T-cell (primary cell): ENCODE data around the gene FOXA1. TPM values are rescaled to one million over a fixed set of nuclear protein-coding genes. Genes with fewer than 3 reads are reported as not detected.

Experiments used
- ATAC-seq, 4 experiments: fragments of 200-7000 bp in 3 of 4; fragments of 150-1000 bp in 1 of 4; cut with Tn5 transposase; replicated peaks in 1 of 4; 1 replicate in 3 of 4; 2 replicates in 1 of 4; pipeline ENCODE4 v1.10.0; 2021; ENCODE audit warnings: moderate library complexity in 3 of 4, mild to moderate bottlenecking in 2 of 4, moderate number of reproducible peaks in 1 of 4
- CTCF ChIA-PET, 2 donors: fragments of 300-600 bp; sonication (Branson Sonifier 250); formaldehyde crosslinking; loops; one replicate each; lab custom pipeline; 2022; ENCODE audit warnings: antibody characterized with exemption in 2 of 2; lab: Charles Lee
- POLR2A ChIA-PET, 2 donors: fragments of 300-600 bp; sonication (Branson Sonifier 250); formaldehyde crosslinking; loops; one replicate each; lab custom pipeline; 2022; ENCODE audit warnings: antibody characterized with exemption in 2 of 2; lab: Charles Lee
- DNase-seq, 35 experiments: peaks; one replicate each; pipeline versions ENCODE4 v3.0.0 to v3.0.0-alpha.2; 2013 to 2023
- H3K27ac ChIP-seq: one replicate; pipeline ENCODE4 v1.5.1; 2013; ENCODE audit warnings: low read length
- H3K27me3 ChIP-seq, 2 experiments: replicated peaks in 1 of 2; 1 replicate in 1 of 2; 2 replicates in 1 of 2; pipeline versions ENCODE4 v1.6.1 to v1.7.0; 2013; ENCODE audit warnings: low read length in 1 of 2, mixed read lengths in 1 of 2; ENCODE audit not compliant: control insufficient read depth in 2 of 2, insufficient read depth in 2 of 2; ENCODE audit errors: extremely low read depth in 1 of 2
- H3K36me3 ChIP-seq, 2 donors: 1 replicate in 1 of 2; 2 replicates in 1 of 2; pipeline versions ENCODE4 v1.6.1 to v1.7.0; 2013; ENCODE audit warnings: low read length in 1 of 2; ENCODE audit not compliant: control insufficient read depth in 2 of 2, insufficient read depth in 1 of 2; ENCODE audit errors: extremely low read depth in 1 of 2
- H3K4me1 ChIP-seq, 2 experiments: 1 replicate in 1 of 2; 2 replicates in 1 of 2; pipeline versions ENCODE4 v1.6.1 to v1.7.0; 2013; ENCODE audit warnings: low read length in 2 of 2, mixed read lengths in 1 of 2; ENCODE audit not compliant: insufficient read depth in 2 of 2, control insufficient read depth in 1 of 2; ENCODE audit errors: extremely low read depth in 1 of 2
- H3K4me3 ChIP-seq, 2 donors: 1 replicate in 1 of 2; 2 replicates in 1 of 2; pipeline versions ENCODE4 v1.5.1 to v1.7.0; 2013; ENCODE audit warnings: mild to moderate bottlenecking in 2 of 2, low read length in 1 of 2, moderate library complexity in 1 of 2; ENCODE audit not compliant: control insufficient read depth in 1 of 2; ENCODE audit errors: extremely low read depth in 1 of 2
- H3K9me3 ChIP-seq: 2 replicates; pipeline ENCODE4 v1.7.0; 2013
- H3K27ac Mint-ChIP-seq, 2 donors: one replicate each; pipeline ENCODE4 v1.8.0; 2020 to 2021; ENCODE audit warnings: mild to moderate bottlenecking in 2 of 2, mixed read lengths in 2 of 2
- H3K27me3 Mint-ChIP-seq, 2 donors: one replicate each; pipeline ENCODE4 v1.8.0; 2021 to 2022; ENCODE audit warnings: mixed read lengths in 2 of 2
- H3K36me3 Mint-ChIP-seq: one replicate; pipeline ENCODE4 v1.8.0; 2021; ENCODE audit warnings: mixed read lengths
- H3K4me1 Mint-ChIP-seq, 3 donors: one replicate each; pipeline ENCODE4 v1.8.0; 2020 to 2022; ENCODE audit warnings: mixed read lengths in 3 of 3, mild to moderate bottlenecking in 1 of 3
- H3K4me3 Mint-ChIP-seq, 3 donors: one replicate each; pipeline ENCODE4 v1.8.0; 2020 to 2022; ENCODE audit warnings: mild to moderate bottlenecking in 3 of 3, mixed read lengths in 3 of 3, moderate library complexity in 3 of 3
- H3K9me3 Mint-ChIP-seq, 3 donors: one replicate each; pipeline ENCODE4 v1.8.0; 2020 to 2022; ENCODE audit warnings: mixed read lengths in 3 of 3
- WGBS: methylation state at CpG from one replicate; pipeline ENCODE4 v1.1.5; 2013; ENCODE audit warnings: missing lambda C conversion rate; ENCODE audit not compliant: insufficient coverage; 5-methylcytosine and 5-hydroxymethylcytosine counted together
- total RNA-seq, 35 experiments: library from RNA in 6 of 35; stranded (reverse) in 6 of 35; fragments of 120-200 nt in 1 of 35; gene quantifications; one replicate each; pipeline versions ENCODE4 v1.2.1 to v1.2.4 and lab custom pipeline; 2013 to 2026

The FOXA1 gene
- total RNA-seq, 5 donors from 2014 or later (not counting 1 experiment from before 2014, with no cell fraction given) = 0.23 to 0.67 (median 0.57) TPM; not detected in 1

DNA sequence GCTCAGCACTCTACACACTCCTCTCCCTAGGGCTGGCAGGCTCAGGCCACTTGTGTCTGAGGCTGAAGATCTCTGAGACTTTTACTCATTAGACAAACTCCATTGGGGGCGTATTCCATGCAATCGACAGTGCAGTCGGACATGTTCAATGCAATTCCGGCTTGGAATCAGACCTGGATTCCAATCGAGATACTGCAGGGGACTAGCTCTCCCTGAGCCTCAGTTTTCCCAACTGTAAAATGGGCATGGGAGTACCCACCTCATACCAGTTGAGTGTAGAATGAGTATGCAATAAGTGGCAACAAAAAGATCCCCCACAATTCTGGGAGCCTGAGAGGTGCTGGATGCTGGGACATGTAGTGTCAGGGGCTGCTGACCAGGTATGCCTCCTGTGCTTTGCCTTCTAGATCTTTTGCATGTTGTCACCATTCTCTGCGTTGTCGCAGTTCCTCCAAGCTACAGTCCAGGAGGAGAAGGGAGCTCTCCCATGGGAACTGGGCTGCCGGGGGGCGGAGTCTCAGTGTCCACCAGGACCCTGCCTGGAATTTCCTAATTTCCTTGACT is 8.7 kb upstream of the FOXA1 start:
- 68% methylated on average over 7 of the region's 9 CpGs for WGBS
- H3K27me3 Mint-ChIP-seq = peaks cover 40 to 58% of the 10 kb centered on the region in 2 donors
- ATAC-seq (no peak), DNase-seq (no peak)
- Histone ChIP-seq H3K36me3 (no peaks in the 10 kb centered on the region), H3K27me3 (peaks cover 15 to 52% of the 10 kb centered on the region in 2 experiments), H3K9me3 (no peaks in the 10 kb centered on the region), H3K27ac (no peak overlapping the region), H3K4me1 (peaks cover 0 to 15% of the 10 kb centered on the region in 2 experiments), H3K4me3 (no peak overlapping the region)
- H3K36me3 Mint-ChIP-seq = no peaks in the 10 kb centered on the region
- H3K27ac Mint-ChIP-seq = no peak overlapping the region
- peaks cover 7 to 11% (median 10%) of the 10 kb centered on the region in 3 donors for H3K4me1 Mint-ChIP-seq
- no peak overlapping the region for H3K4me3 Mint-ChIP-seq
- POLR2A ChIA-PET = no interaction called here
- peaks cover 0 to 5% (median 0%) of the 10 kb centered on the region in 3 donors for H3K9me3 Mint-ChIP-seq
- CTCF ChIA-PET = no interaction called here

DNA sequence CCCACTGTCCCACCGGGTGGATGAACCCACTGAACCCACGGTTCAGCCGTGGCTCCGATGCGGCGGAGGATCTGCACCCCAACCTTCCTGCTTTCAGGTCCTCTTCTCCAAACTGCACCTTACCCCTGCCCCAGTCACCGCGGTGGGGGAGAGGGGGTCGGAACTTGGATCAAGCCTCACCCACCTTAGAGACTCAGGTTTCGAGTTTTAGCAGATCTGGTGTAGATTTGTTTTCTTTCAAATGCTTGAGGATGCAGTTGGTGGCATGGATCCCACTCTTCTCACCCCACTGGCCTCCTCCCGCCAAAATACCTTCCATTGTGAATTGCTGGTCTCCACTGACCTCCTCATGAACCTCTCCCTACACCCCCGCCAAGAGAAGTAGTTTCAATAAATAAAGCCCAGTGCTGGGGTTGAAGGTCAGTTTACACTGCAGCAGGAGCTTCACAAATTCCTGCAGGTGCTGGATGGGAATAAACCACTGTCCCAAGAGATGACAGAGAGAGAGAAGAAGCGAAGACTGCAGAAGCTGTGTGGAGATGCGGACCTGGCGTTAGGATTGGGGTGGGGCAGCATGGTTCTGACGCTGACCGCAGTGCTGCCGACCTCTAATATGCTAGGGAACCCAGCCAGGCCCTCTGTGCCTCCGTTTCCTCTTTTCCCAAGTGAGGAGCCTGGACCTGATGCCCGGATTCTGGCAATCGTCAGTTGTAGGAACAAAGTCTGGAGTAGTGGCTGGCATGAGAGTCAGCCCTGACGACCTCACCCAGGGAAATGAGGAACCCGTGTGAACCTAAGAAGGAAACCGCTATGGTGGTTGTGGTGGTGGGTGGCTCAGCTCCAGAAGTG is 7.8 kb upstream of the FOXA1 start:
- Mint-ChIP-seq H3K4me1 (peaks cover 8 to 16% (median 12%) of the 10 kb centered on the region in 3 donors), H3K9me3 (peaks cover 0 to 5% (median 0%) of the 10 kb centered on the region in 3 donors), H3K27ac (no peak overlapping the region), H3K4me3 (no peak overlapping the region), H3K36me3 (no peaks in the 10 kb centered on the region), H3K27me3 (peaks cover 41 to 65% of the 10 kb centered on the region in 2 donors)
- peaks cover 0 to 24% of the 10 kb centered on the region in 2 experiments for H3K4me1 ChIP-seq
- H3K27me3 ChIP-seq = peaks cover 16 to 62% of the 10 kb centered on the region in 2 experiments
- DNase-seq = no peak
- WGBS = 11% methylated on average over 12 of the region's 24 CpGs
- no peaks in the 10 kb centered on the region for H3K36me3 ChIP-seq
- CTCF ChIA-PET = no interaction called here
- no peaks in the 10 kb centered on the region for H3K9me3 ChIP-seq
- no peak overlapping the region for H3K4me3 ChIP-seq
- POLR2A ChIA-PET = no interaction called here
- H3K27ac ChIP-seq = no peak overlapping the region
- no peak for ATAC-seq

GRCh38 chr14:37601865-37602264 is 6.8 kb upstream of the FOXA1 start:
- H3K4me1 Mint-ChIP-seq = peaks cover 8 to 21% (median 15%) of the 10 kb centered on the region in 3 donors
- no peak for DNase-seq
- ChIA-PET POLR2A (no interaction called here), CTCF (no interaction called here)
- peaks cover 21 to 71% of the 10 kb centered on the region in 2 experiments for H3K27me3 ChIP-seq
- no peak overlapping the region for H3K27ac Mint-ChIP-seq
- WGBS = 16% methylated on average over 15 of the region's 22 CpGs
- peaks cover 0 to 5% (median 0%) of the 10 kb centered on the region in 3 donors for H3K9me3 Mint-ChIP-seq
- no peak overlapping the region for H3K4me3 ChIP-seq
- no peak overlapping the region for H3K4me3 Mint-ChIP-seq
- no peak overlapping the region for H3K27ac ChIP-seq
- no peaks in the 10 kb centered on the region for H3K36me3 ChIP-seq
- no peaks in the 10 kb centered on the region for H3K9me3 ChIP-seq
- no peak for ATAC-seq
- no peaks in the 10 kb centered on the region for H3K36me3 Mint-ChIP-seq
- H3K27me3 Mint-ChIP-seq = peaks cover 44 to 74% of the 10 kb centered on the region in 2 donors
- H3K4me1 ChIP-seq = peaks cover 0 to 25% of the 10 kb centered on the region in 2 experiments

- Histone ChIP-seq H3K36me3 (no peaks in the 10 kb centered on the region), H3K4me3 (no peak overlapping the region), H3K4me1 (peaks cover 0 to 28% of the 10 kb centered on the region in 2 experiments), H3K27ac (no peak overlapping the region), H3K9me3 (no peaks in the 10 kb centered on the region), H3K27me3 (peaks cover 28 to 75% of the 10 kb centered on the region in 2 experiments)
- Mint-ChIP-seq H3K36me3 (no peaks in the 10 kb centered on the region), H3K4me1 (peaks cover 8 to 27% (median 22%) of the 10 kb centered on the region in 3 donors), H3K4me3 (no peak overlapping the region), H3K9me3 (peaks cover 0 to under 1% (median 0%) of the 10 kb centered on the region in 3 donors), H3K27me3 (peaks cover 46 to 78% of the 10 kb centered on the region in 2 donors), H3K27ac (no peak overlapping the region)
- 50% methylated on average over 1 of the region's 4 CpGs for WGBS
- CTCF ChIA-PET = no interaction called here
- ATAC-seq (no peak), DNase-seq (no peak)
- POLR2A ChIA-PET = no interaction called here
Measured at GRCh38 chr14:37600880-37601741, 6.1 kb upstream of the FOXA1 start.

- POLR2A ChIA-PET = no interaction called here
- Histone ChIP-seq H3K9me3 (no peaks in the 10 kb centered on the region), H3K4me3 (peak overlapping the region in 1 of 2 donors; percentile 39), H3K27ac (no peak overlapping the region), H3K36me3 (no peaks in the 10 kb centered on the region), H3K27me3 (peaks cover 31 to 85% of the 10 kb centered on the region in 2 experiments), H3K4me1 (peaks cover 0 to 36% of the 10 kb centered on the region in 2 experiments)
- Mint-ChIP-seq H3K36me3 (no peaks in the 10 kb centered on the region), H3K27me3 (peaks cover 49 to 77% of the 10 kb centered on the region in 2 donors), H3K4me3 (peak overlapping the region in 1 of 3 donors; percentile 53), H3K9me3 (no peaks in the 10 kb centered on the region), H3K4me1 (peaks cover 8 to 31% (median 27%) of the 10 kb centered on the region in 3 donors), H3K27ac (no peak overlapping the region)
- CTCF ChIA-PET = no interaction called here
- ATAC-seq (no peak), DNase-seq (no peak)
- WGBS = 5% methylated on average over 36 of the region's 57 CpGs
Measured at GRCh38 chr14:37599507-37600368, 4.7 kb upstream of the FOXA1 start.
